ENCODE data around the gene PLA2G2E.

- TF ChIP-seq, protein P1, sequence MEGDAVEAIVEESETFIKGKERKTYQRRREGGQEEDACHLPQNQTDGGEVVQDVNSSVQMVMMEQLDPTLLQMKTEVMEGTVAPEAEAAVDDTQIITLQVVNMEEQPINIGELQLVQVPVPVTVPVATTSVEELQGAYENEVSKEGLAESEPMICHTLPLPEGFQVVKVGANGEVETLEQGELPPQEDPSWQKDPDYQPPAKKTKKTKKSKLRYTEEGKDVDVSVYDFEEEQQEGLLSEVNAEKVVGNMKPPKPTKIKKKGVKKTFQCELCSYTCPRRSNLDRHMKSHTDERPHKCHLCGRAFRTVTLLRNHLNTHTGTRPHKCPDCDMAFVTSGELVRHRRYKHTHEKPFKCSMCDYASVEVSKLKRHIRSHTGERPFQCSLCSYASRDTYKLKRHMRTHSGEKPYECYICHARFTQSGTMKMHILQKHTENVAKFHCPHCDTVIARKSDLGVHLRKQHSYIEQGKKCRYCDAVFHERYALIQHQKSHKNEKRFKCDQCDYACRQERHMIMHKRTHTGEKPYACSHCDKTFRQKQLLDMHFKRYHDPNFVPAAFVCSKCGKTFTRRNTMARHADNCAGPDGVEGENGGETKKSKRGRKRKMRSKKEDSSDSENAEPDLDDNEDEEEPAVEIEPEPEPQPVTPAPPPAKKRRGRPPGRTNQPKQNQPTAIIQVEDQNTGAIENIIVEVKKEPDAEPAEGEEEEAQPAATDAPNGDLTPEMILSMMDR (conservative IDR thresholded peaks at IDR 0.05 in 1 of 2, IDR thresholded peaks at IDR 0.05 in 1 of 2; ENCODE audit: low read depth in 1 of 2, low read length in 2 of 2) = no peak
- no peak for TF ChIP-seq EZH2 (IDR thresholded peaks at IDR 0.05; ENCODE audit: low read length, missing control alignments)
Observed at GRCh38 chr1:19955534-19956170, 32.2 kb upstream of the PLA2G2E start.
